PC-9 (cell line): ENCODE results near the gene KIAA1217. TPM values are rescaled to one million over a fixed set of nuclear protein-coding genes. Genes with fewer than 3 reads are reported as not detected.

Source experiments
- BruUV-seq: library from RNA; stranded (reverse); fragments of 400-500 nt; replicated peaks from 2 replicates; lab custom pipeline; 2021; lab: Mats Ljungman, UMichigan
- CTCF ChIA-PET: fragments of 300-600 bp; sonication (Branson Sonifier 250); formaldehyde crosslinking; loops from one replicate; lab custom pipeline; 2022; ENCODE audit warnings: antibody characterized with exemption; lab: Charles Lee
- POLR2A ChIA-PET: fragments of 300-600 bp; sonication (Branson Sonifier 250); formaldehyde crosslinking; loops from one replicate; lab custom pipeline; 2022; ENCODE audit warnings: antibody characterized with exemption; ENCODE audit not compliant: unreplicated experiment; lab: Charles Lee
- DNase-seq, 2 experiments: peaks; one replicate each; pipeline versions ENCODE4 v3.0.0 to v3.0.0-alpha.2; 2015 to 2022; ENCODE audit warnings: mixed read lengths in 1 of 2
- H2AFZ ChIP-seq: fragments of 200-600 bp; sonication (generic); 2 replicates; pipeline ENCODE4 v1.8.1; 2017; ENCODE audit warnings: antibody characterized with exemption
- H3F3A ChIP-seq: fragments of 200-600 bp; sonication (generic); 2 replicates; pipeline ENCODE4 v1.8.1; 2017; ENCODE audit warnings: antibody characterized with exemption, mild to moderate bottlenecking, low read depth; ENCODE audit not compliant: insufficient read depth
- H3K27ac ChIP-seq: fragments of 200-600 bp; sonication (generic); 2 replicates; pipeline ENCODE4 v1.6.1; 2016; ENCODE audit warnings: mixed run types
- H3K27me3 ChIP-seq: fragments of 200-600 bp; sonication (generic); 2 replicates; pipeline ENCODE4 v1.6.1; 2016; ENCODE audit warnings: low read depth, mixed run types; ENCODE audit not compliant: insufficient read depth
- H3K36me3 ChIP-seq: fragments of 200-600 bp; sonication (generic); 2 replicates; pipeline ENCODE4 v1.6.1; 2016; ENCODE audit warnings: low read depth, mixed run types
- H3K4me1 ChIP-seq: fragments of 200-600 bp; sonication (generic); replicated peaks from 2 replicates; pipeline ENCODE4 v1.6.1; 2016; ENCODE audit warnings: mixed run types; ENCODE audit not compliant: insufficient read depth
- H3K4me2 ChIP-seq: fragments of 200-600 bp; sonication (generic); 2 replicates; pipeline ENCODE4 v1.6.1; 2017; ENCODE audit warnings: mixed run types
- H3K4me3 ChIP-seq: fragments of 200-600 bp; sonication (generic); 2 replicates; pipeline ENCODE4 v1.6.1; 2016; ENCODE audit warnings: mixed run types
- H3K79me2 ChIP-seq: fragments of 200-600 bp; sonication (generic); 2 replicates; pipeline ENCODE4 v1.6.1; 2017; ENCODE audit warnings: low read depth, mixed run types
- H3K9me2 ChIP-seq: fragments of 200-600 bp; sonication (generic); 2 replicates; pipeline ENCODE4 v1.8.1; 2017; ENCODE audit warnings: mild to moderate bottlenecking; ENCODE audit not compliant: insufficient read depth
- H3K9me3 ChIP-seq: fragments of 200-600 bp; sonication (generic); 2 replicates; pipeline ENCODE4 v1.8.1; 2016; ENCODE audit warnings: low read depth; ENCODE audit not compliant: insufficient read depth
- H4K20me1 ChIP-seq: fragments of 200-600 bp; sonication (generic); 2 replicates; pipeline ENCODE4 v1.8.1; 2017; ENCODE audit not compliant: insufficient read depth
- CTCF ChIP-seq: fragments of 200-600 bp; sonication (generic); conservative IDR thresholded peaks from 2 replicates; pipeline ENCODE4 v1.6.1; 2017; ENCODE audit warnings: mixed run types, antibody characterized with exemption, mild to moderate bottlenecking, moderate library complexity
- EZH2 ChIP-seq: fragments of 200-600 bp; sonication (generic); IDR thresholded peaks from 2 replicates; pipeline ENCODE4 v1.8.0; 2017; ENCODE audit warnings: antibody characterized with exemption, low read depth
- intact Hi-C: fragments of 100-400 bp; cut with micrococcal nuclease; formaldehyde crosslinking; loops from one replicate; pipeline ENCODE4 v1.10.0; 2022; ENCODE audit not compliant: unreplicated experiment
- total RNA-seq: library from RNA; stranded (reverse); gene quantifications from 2 replicates; pipeline ENCODE4 v1.2.3, GENCODE V29; 2021

KIAA1217 gene
- total RNA-seq, 1 experiment from 2014 or later: 41.1 TPM

GRCh38 chr10:24505759-24506158 lies 296.8 kb downstream of the KIAA1217 start:
- CTCF ChIA-PET: no interaction called here
- Histone ChIP-seq H3K9me2 (no peaks in the 10 kb centered on the region), H4K20me1 (no peaks in the 10 kb centered on the region), H2AFZ (no peak overlapping the region), H3F3A (no peaks in the 10 kb centered on the region), H3K79me2 (no peaks in the 10 kb centered on the region), H3K9me3 (no peaks in the 10 kb centered on the region), H3K4me2 (no peak overlapping the region), H3K27me3 (no peaks in the 10 kb centered on the region), H3K4me3 (no peak overlapping the region), H3K36me3 (no peaks in the 10 kb centered on the region), H3K27ac (no peak overlapping the region), H3K4me1 (no peaks in the 10 kb centered on the region)
- no TSS peak for BruUV-seq
- intact Hi-C loops: no loop called here
- POLR2A ChIA-PET: no interaction called here
- DNase-seq: no peak
- TF ChIP-seq CTCF (no peak), EZH2 (no peak)

GRCh38 chr10:24513155-24513554 lies 304.2 kb downstream of the KIAA1217 start:
- Histone ChIP-seq H3K27ac (no peak overlapping the region), H3K9me2 (no peaks in the 10 kb centered on the region), H3K4me3 (no peak overlapping the region), H3K27me3 (no peaks in the 10 kb centered on the region), H3K4me1 (no peaks in the 10 kb centered on the region), H3K79me2 (no peaks in the 10 kb centered on the region), H3K36me3 (no peaks in the 10 kb centered on the region), H3K4me2 (no peak overlapping the region), H3F3A (no peaks in the 10 kb centered on the region; the same call in 1 of the 2 replicates), H3K9me3 (no peaks in the 10 kb centered on the region), H2AFZ (no peak overlapping the region), H4K20me1 (0 out of 2 replicates have a peak, but pooled peaks cover under 1% of the 10 kb centered on the region)
- intact Hi-C loops: no loop called here
- DNase-seq: peak in 1 of 2 experiments; percentile 9
- BruUV-seq: no TSS peak
- POLR2A ChIA-PET: no interaction called here
- peak; percentile 47; the same call in 1 of the 2 replicates for TF ChIP-seq CTCF
- TF ChIP-seq EZH2: no peak
- CTCF ChIA-PET: no interaction called here

DNA sequence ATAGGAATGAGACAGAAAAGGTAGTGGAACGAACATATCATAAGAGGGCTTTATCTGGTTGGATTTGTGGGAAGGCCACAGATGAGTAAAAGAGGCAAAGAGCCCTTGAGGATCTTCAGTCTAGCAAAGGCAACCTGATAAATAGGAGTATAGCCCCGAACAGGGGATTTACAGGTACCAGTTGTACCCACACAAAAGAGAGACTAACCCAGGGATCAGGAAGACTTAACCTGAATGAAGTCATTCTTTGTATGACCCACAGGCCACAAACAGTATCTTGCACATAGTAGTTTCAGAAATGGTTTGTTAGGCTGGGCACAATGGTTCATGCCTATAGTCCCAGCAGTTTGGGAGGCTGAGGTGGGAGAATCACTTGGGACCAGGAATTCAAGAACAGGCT lies 306.5 kb downstream of the KIAA1217 start:
- Histone ChIP-seq H3K4me2 (no peak overlapping the region), H3K4me1 (no peaks in the 10 kb centered on the region), H3K79me2 (no peaks in the 10 kb centered on the region), H3K27me3 (no peaks in the 10 kb centered on the region), H3K9me3 (no peaks in the 10 kb centered on the region), H3K36me3 (no peaks in the 10 kb centered on the region; the same call in 1 of the 2 replicates), H3K4me3 (no peak overlapping the region), H3F3A (no peaks in the 10 kb centered on the region; the same call in 1 of the 2 replicates), H2AFZ (no peak overlapping the region), H3K9me2 (no peaks in the 10 kb centered on the region), H3K27ac (no peak overlapping the region), H4K20me1 (0 out of 2 replicates have a peak, but pooled peaks cover 7% of the 10 kb centered on the region)
- POLR2A ChIA-PET: no interaction called here
- BruUV-seq: no TSS peak
- no peak for DNase-seq
- CTCF ChIA-PET: no interaction called here
- no peak for TF ChIP-seq CTCF
- TF ChIP-seq EZH2: no peak
- intact Hi-C loops: loop anchor here (5.0 kb wide), 1 partner anchor 983 kb away; no protein-coding TSS in a partner anchor
